GM18526 (cell line): ENCODE measurements around the gene MARCHF11.

ENCODE experiments used
- POLR2A ChIP-seq: IDR thresholded peaks from 3 replicates; pipeline ENCODE4 v1.6.1; 2011; ENCODE audit not compliant: insufficient read length; ENCODE audit errors: extremely low read depth

Gene MARCHF11, protein sequence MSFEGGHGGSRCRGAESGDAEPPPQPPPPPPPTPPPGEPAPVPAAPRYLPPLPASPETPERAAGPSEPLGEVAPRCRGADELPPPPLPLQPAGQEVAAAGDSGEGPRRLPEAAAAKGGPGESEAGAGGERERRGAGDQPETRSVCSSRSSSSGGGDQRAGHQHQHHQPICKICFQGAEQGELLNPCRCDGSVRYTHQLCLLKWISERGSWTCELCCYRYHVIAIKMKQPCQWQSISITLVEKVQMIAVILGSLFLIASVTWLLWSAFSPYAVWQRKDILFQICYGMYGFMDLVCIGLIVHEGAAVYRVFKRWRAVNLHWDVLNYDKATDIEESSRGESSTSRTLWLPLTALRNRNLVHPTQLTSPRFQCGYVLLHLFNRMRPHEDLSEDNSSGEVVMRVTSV

DNA sequence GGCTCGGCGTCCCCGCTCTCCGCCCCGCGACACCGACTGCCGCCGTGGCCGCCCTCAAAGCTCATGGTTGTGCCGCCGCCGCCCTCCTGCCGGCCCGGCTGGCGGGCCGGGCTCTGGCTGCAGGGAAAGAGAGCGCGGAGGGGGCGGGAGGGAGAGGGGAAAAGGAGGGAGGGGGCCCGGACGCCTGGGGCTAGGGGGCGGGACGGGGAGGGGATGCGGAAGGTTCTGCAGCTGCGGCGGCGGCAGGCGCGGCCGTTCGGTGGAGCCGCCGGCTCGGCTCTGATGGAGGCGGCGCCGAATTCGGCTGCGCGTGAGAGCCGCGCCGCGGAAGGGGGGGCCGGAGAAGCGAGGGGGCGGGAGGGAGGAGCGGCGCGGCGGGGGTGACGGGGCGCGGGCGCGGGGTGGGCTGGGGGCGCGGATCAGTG is at the start of gene MARCHF11:
Gene MARCHF11 (minus strand): TSS at position 281 of the 425 bp plus-strand sequence. CDS start 216 bp downstream, at position 65.
- no peak for TF ChIP-seq POLR2A

DNA sequence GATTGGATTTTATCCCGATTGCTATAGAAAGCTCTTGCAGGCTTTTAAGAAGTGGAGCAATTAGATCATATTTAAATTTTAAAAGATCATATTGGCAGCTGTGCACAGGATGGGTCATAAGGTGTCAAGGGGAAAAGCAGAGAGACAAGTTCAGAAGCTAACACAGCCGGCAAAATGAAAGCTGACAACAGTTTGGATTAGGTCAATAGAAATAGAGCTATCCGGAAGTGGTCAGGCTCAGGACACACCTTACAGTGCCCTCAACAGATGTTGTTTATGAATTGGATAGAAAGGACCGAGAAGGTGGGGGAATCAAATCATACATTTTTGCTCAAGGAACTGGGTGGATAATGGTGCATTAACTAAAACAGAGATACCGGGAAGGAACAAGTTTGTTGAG is 46.3 kb upstream of the MARCHF11 start:
- TF ChIP-seq POLR2A: no peak

DNA sequence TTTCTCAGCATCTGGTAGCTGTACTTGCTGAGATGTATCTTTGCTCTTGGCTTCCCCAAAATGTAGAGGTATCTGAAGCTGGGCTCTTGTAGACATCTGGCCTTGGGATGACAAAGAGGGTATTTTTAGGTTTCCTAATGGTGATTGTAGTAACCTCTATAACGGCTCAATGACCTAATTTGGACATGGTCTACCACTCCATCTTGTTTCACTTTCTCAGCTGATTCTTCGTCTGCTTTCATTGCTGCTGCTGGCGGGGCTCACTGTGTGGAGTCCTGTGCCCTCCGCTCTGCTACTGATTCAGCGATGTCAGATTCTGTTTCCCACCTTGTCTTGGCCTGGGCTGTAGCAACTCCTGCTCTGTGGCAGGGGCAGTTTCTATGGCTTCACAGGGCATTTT is 12.7 kb upstream of the MARCHF11 start:
- TF ChIP-seq POLR2A: no peak

DNA sequence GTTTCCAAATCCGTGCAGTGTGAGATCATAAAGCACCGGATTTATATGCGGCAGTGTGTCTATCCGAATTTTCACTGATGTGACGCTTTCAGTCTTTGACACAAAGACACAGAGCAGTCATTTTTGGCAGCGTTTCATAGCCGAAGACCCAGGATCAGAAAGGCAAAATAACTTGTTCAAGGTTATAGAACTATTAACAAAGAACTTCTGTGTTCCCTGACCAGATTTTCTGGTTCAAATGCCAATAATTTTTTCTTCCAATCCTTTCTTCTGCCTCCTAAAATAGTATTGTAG is 1.1 kb upstream of the MARCHF11 start:
- TF ChIP-seq POLR2A: no peak

DNA sequence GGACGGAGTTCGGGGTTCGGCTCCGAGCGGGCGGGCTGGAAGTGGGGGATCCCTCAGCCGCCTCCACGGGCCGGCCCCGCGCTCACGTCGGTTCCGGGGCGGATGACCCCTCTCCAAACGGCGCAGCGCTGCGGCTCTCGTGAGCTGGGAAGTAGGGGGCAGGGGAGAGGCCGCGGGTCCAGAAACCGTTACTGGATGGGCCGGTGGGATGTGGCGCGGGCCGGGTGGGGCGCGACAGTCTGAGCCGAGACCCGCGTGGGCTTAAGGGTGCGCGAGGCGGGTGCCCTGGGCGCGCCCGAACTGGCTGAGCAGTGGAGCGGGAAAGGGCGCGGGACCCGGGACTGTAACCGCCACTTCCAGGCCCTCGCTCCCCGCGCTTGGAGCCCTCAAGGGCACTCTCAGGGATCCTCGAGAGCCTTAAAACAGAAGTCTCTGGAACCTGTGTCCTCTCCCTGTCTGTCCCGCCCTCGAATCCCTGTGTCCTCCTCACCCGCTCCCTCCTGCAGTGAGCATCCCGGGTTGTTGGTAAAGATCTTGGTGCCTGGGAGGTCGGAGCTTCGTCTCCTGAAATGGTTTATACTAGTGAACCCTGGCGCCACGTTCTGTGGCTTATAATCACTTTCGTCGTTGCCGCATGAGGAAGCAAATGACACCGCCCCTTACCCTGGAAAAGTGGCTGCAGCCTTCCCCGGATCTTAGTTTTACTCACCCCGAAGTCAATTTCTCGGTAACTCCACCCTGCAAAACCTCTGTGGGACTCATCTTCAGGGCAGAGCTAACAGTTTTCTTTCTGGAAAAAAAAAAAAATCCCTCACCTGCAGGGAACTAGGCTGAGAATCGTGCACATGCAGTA is 571 bp upstream of the MARCHF11 start:
- TF ChIP-seq POLR2A: no peak

DNA sequence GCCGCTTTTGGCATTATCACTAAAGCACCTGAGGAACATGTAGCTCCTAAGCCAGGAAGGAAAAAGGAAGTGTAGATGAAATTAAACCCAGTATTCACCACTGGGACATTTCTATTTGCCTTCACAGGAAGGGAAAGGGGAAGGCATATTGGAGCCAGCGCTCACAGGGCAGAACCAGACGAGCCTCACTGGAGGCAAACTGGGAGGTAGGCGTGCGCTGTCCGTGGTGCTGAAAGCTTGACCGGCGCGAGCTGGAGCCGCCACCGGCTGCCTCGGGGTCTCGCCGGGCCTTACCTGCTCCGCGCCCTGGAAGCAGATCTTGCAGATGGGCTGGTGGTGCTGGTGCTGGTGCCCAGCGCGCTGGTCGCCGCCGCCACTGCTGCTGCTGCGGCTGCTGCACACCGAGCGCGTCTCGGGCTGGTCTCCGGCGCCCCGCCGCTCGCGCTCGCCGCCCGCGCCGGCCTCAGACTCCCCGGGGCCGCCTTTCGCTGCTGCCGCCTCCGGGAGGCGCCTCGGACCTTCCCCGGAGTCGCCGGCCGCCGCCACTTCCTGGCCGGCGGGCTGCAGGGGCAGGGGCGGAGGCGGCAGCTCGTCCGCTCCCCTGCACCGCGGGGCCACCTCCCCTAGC is 732 bp downstream of the MARCHF11 start:
- TF ChIP-seq POLR2A: no peak

DNA sequence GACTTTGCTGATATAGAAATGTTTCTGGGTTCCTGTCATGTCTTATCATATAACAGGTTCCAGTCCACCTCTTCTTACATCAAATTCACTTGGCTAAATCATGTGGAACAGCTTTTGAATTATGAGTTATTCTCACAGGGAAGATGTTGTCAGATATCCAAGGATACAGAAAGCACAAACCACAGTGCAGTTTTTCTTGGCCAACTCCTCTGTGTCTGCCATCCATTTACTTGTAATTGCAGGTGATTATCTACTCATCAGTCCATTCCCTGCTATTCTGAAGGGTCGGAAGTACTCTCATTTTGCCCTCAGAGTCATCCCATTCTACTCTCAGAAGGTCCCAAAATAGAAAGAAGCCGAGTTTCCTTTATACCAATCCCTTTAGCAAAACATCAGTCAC is 10.0 kb downstream of the MARCHF11 start:
- no peak for TF ChIP-seq POLR2A

DNA sequence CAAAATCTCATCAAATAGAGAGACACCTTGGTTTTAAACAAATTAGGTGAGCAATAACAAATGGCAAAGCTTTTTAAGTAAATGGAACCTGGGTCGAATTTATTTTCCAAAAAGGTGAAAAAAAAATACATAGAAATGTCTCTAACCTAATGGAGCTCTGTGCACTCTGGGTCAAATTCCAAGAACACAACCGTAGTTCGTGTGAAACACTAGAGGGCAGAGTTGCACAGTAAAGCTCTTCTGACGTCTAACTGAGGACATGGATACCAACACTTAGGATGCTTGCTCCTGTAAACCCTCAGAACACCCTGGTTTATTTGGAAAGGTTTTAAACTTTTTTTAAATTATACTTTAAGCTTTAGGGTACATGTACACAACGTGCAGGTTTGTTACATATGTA is 18.9 kb downstream of the MARCHF11 start:
- no peak for TF ChIP-seq POLR2A

DNA sequence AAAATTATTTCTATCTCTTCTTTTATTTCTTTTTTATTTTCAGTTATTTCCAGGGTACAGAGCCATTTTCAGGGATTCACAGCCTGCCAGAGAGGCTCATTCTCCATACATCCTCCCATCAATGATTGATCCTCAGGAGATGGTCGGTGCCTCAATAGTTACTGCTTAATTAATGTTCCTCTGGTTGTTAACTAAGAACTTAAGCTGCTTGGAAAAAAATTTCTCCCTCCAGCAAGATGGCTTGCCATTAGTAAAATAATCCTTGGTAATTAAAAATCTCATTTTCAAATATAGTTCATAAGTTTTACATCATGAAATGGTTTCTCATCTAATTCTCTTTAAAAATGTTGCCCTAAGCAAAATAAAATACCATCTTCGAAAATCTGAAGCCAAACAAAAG is 20.0 kb downstream of the MARCHF11 start:
- no peak for TF ChIP-seq POLR2A

DNA sequence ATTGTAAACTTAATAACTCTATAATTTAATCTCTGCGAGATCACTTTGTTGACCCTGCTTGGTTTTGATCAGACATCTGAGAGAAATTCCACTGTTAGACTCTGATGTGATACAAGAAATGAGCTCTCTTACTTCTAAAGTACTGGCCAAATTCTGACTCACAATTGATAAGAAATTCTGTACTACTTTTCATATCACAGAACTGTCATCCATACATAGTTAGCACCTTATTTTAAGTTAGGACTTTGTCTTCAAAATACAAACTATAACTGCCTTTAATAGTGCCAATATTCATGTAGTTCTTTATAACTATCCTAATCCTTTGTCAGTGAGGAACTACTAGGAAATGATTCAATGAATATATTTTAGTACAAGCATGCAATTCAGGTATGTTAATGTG is 23.4 kb downstream of the MARCHF11 start:
- TF ChIP-seq POLR2A: no peak

DNA sequence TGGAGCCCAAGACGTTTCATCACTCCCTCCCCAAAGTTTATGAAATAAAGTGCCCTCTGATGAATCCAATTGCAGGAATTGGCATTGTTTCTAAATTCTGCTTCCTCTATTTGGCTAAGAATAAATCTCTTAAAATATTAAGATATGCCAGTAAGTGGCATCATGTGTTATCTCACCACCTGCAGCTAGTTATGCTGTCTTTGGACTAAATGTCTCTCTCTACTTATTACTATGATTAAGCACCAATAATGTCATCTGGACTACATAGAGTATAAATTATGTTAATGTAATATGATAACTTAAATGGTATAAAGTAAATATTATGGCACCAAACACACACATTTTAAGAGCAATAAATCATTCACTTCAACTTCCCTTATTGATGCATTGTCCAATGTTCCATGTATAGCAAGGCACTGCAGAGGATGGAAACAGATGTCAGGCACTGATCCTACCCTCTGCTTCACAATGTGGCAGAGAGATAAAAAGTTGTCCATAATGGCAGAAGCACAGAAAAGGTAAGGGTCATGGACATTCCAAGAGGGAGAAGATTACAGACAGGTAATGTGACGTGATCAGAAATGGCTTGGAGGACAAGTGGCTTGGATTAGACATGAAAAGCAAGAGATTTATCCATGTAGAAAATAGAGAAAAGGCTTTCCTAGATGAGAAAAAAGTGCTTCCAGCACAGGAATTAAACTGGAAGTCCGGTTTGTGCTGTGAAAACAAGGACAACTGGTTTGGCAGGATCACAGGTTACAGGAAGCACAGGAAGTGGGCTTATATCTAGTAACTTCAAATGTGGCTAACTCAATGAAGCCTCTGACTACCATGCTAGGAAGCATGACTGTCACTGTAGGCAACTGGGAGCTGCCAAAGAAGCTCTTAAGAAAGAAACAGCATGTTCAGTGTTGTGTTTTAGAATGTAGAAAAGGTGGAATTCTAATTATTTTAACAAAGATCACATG is 26.7 kb downstream of the MARCHF11 start:
- no peak for TF ChIP-seq POLR2A

DNA sequence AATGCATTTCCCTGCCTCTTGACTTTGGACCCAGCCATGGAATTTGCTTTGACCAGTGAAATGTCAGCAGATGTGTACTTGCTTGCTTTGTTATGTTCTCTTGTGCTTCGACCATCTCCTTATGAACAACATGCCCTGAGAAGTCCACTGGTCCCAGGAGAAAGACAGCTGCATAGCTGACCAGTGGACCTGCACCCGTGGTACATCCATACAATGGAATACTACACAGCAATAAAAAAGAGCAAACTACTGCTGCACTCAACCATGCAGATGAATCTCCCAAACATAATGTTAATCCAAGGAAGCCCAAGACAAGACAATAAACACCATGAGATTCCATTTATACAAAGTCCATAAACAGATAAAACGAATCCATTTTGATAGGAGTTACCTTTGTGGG is 30.0 kb downstream of the MARCHF11 start:
- TF ChIP-seq POLR2A: no peak

DNA sequence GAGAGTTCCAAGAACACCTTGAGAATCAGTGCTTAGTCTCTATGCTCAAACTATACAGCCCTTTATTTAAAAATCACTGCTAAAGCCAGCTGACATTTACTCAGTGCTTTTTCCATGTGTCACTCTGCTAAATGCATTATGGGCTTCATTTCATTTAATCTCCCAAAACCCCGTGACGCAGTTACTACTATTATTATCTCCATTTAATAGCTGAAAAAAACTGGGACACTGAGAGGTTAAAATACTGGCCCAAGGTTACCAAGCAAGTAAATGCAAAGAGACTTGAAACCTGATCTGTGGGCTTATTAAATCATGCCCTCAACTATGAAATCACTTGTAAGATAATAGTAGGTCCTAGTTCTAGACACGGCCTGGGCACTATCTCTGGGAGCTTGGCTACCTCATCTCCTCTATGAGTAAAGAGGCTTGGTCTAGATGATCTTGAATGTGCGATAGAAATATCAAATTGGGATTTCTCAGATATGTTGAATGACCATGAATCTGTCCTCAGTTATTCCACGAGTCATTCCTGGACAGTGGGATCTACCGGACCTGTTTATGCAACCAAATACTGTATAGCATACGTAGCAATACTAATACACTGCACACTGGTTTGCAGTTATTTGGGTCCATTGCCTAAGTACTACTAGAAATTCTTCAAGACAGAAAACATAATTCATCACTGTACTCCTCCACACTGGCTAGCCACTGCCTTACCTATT is 32.3 kb downstream of the MARCHF11 start:
- TF ChIP-seq POLR2A: no peak

DNA sequence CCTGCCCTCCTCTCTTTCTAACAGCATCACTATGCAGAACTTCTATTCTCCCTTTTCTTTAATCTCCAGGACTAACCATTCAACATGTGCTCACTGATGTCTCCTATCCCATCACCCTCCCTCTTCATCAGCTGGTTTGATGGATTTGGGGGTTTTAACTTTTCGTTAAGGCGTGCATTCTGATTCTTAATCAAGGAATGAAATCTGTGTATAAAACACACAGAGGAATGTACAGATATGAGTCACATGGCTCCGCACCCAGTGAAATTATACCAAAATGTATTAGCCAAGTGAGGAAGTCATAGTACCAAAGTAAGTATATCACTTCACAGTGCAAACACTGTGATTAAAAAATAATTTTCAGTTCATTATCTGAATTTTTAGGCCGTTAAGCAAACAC is 35.2 kb downstream of the MARCHF11 start:
- no peak for TF ChIP-seq POLR2A

DNA sequence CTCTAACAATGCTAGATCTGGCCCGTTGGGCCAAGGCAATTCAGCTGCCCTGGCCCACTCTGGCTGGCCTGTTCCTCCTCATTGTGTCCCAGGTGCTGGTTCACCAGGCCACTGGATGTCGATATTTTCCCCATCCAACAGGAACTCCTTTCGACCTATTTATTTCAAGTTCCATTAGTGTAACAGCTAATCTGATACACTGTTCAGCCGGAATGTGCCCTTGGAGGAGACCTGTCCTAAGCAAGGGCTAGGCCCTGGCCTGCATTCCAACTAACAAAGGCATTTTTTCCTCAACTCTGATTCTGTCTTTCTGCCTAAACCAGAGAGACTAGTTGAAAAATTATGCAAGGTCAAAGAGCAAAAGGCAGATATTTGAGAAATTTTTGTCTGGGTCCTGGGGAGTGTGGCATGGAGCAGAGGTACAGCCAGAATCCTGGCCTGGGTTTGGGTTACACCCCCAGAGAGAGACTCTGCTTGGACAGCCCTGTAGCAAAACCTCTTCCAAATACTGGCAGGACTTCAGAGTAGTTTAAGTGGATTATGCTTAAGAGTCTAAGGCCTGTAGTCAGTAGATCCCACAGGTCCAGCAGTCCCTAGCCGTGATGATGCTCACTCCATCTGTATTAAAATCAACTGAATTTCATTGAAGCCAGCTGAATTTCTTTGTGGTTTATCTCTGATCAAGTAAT is 36.1 kb downstream of the MARCHF11 start:
- no peak for TF ChIP-seq POLR2A
